Measurements from ENCODE around the gene SLC43A1.

The SLC43A1 gene

DNA sequence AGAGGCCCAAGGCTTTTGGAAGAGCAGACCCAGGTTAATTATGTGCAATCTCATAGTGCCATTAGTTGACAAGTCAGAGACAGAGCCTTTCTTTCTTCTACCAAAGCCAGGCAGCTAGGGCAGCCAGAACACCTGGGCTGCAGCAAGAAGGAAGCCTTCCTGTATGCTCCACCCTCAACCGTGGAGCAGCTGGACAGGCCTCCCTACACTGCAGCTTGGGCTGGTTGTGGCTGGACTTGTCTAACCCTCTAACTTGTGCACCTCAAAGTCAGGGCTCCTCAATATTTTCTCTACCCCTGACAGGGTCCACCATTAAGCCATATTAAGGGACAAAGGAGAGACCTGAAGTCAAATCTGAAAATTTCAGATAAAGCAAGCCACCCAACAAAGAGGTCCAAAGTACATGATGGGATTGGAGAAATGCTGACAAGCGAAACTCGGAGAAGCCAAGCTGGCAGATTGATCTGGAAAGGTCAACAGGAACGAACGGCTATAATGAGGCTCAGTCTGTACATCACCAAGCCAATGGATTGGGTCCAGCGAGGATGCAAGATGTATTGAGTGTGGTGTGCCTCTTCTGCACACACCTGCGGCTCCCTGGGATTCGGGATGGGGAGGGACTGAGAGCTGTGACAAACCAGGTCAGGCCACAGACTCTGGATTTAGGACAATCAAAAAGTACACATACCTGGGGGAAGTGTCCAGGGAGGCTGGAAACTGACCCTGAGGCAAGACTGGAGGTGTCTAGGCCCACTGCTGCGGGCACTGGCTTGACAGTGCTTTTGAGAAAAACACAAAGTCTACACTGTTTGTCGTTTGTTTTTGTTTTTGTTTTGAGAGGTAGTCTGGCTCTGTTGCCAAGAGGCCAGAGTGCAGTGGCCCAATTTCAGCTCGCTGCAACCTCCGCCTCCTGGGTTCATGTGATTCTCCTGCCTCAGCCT, 76.9 kb downstream of the SLC43A1 start:
- H3K27me3 ChIP-seq: no peaks in the 10 kb centered on the region
- no peak overlapping the region for H3K27ac ChIP-seq
- TF ChIP-seq, protein P1, sequence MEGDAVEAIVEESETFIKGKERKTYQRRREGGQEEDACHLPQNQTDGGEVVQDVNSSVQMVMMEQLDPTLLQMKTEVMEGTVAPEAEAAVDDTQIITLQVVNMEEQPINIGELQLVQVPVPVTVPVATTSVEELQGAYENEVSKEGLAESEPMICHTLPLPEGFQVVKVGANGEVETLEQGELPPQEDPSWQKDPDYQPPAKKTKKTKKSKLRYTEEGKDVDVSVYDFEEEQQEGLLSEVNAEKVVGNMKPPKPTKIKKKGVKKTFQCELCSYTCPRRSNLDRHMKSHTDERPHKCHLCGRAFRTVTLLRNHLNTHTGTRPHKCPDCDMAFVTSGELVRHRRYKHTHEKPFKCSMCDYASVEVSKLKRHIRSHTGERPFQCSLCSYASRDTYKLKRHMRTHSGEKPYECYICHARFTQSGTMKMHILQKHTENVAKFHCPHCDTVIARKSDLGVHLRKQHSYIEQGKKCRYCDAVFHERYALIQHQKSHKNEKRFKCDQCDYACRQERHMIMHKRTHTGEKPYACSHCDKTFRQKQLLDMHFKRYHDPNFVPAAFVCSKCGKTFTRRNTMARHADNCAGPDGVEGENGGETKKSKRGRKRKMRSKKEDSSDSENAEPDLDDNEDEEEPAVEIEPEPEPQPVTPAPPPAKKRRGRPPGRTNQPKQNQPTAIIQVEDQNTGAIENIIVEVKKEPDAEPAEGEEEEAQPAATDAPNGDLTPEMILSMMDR (IDR thresholded peaks at IDR 0.05): no peak
- no peaks in the 10 kb centered on the region for H3K36me3 ChIP-seq
- peaks cover 12 to 13% of the 10 kb centered on the region in 2 experiments for H3K4me1 ChIP-seq (ENCODE audit: control insufficient read depth in 1 of 2, insufficient read depth in 1 of 2, low read depth in 1 of 2, low read length in 1 of 2)
- no peak overlapping the region for H3K4me3 ChIP-seq (ENCODE audit: low read depth in 1 of 2, low read length in 1 of 2)
- H3K9me3 ChIP-seq: no peaks in the 10 kb centered on the region

DNA sequence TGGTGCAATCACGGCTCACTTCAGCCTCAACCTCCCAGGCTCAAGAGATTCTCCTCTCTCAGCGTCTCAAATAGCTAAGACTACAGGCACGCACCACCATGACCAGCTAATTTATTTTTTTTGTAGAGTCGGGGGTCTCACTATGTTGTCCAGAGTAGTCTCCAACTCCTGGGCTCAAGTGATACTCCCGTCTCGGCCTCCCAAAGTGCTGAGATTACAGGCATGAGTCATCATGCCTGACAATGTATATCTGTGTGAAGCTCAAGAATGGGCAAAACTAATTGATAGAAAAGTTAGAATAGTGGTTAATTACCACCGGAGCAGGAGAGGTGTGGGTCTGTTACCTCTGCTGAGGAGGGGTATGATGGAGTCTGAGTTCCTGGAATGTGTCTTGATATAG, 79.5 kb downstream of the SLC43A1 start:
- Histone ChIP-seq H3K27me3 (no peaks in the 10 kb centered on the region), H3K4me3 (ENCODE audit: low read depth in 1 of 2, low read length in 1 of 2) (no peak overlapping the region)
- TF ChIP-seq, protein P1 (IDR thresholded peaks at IDR 0.05): no peak

DNA sequence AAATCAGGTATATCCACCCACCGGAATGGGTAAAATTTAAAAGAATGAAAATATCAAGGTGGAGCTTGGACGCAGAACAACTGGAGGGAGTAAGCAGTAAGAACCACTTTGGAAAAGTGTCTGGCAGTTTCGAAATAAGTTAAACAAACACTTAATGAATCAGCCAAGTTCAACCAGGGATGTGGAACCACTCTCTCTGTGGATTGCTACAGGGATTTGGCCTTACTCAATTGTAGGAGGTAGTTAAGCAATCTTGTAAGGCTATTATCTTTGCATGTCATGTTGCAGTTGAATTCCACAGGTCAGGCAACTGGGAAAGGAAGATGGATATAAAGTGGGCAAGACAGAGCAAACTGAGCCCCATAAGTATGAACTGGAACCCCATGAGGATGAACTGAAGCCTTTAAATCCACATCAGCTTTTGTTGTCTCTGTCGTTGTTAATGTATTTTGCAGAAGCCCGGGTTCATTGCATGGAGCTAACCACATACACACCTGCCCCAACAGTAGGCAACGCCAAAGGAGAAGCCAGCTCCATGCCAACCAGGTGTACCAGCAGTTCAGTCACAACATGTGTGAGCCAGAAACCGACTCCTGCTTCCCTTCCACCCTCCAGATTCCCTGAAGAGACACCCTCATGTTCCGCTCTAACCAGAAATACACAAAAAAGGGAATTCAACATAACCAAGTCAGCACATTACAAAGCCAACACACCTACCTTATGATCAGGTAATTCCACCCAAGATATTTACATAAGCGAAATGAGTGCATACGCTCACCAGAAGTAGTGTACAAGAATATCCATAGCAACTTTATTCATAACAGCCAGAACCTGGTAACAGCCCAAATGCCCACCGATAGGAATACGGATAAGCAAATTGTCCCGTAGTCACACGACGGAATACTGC, 80.6 kb downstream of the SLC43A1 start:
- Histone ChIP-seq H3K9me3 (no peaks in the 10 kb centered on the region), H3K27ac (no peak overlapping the region), H3K27me3 (no peaks in the 10 kb centered on the region), H3K4me1 (ENCODE audit: control insufficient read depth in 1 of 2, insufficient read depth in 1 of 2, low read depth in 1 of 2, low read length in 1 of 2) (peaks cover 13 to 19% of the 10 kb centered on the region in 2 experiments), H3K36me3 (no peaks in the 10 kb centered on the region), H3K4me3 (ENCODE audit: low read depth in 1 of 2, low read length in 1 of 2) (no peak overlapping the region)
- TF ChIP-seq, protein P1 (IDR thresholded peaks at IDR 0.05): no peak

More for the DNA sequence above, 79.5 kb downstream of the SLC43A1 start:
- H3K27ac ChIP-seq: no peak overlapping the region
- H3K4me1 ChIP-seq (ENCODE audit: control insufficient read depth in 1 of 2, insufficient read depth in 1 of 2, low read depth in 1 of 2, low read length in 1 of 2): peaks cover 13 to 19% of the 10 kb centered on the region in 2 experiments
- no peaks in the 10 kb centered on the region for H3K9me3 ChIP-seq
- H3K36me3 ChIP-seq: no peaks in the 10 kb centered on the region
